ENCODE data around the gene RBCK1. TPM values are rescaled to one million over a fixed set of nuclear protein-coding genes. Genes with fewer than 3 reads are reported as not detected.
A peak's percentile ranks its signal among the peaks of the same experiment; 100 is the strongest.
"Not testable (repeated sequence)": the region's sequence is repeated elsewhere in the genome, so short reads cannot be mapped to it uniquely, and the experiment has no call there.

The RBCK1 gene
- total RNA-seq, 1 donor from 2014 or later, result 44.3 TPM

DNA sequence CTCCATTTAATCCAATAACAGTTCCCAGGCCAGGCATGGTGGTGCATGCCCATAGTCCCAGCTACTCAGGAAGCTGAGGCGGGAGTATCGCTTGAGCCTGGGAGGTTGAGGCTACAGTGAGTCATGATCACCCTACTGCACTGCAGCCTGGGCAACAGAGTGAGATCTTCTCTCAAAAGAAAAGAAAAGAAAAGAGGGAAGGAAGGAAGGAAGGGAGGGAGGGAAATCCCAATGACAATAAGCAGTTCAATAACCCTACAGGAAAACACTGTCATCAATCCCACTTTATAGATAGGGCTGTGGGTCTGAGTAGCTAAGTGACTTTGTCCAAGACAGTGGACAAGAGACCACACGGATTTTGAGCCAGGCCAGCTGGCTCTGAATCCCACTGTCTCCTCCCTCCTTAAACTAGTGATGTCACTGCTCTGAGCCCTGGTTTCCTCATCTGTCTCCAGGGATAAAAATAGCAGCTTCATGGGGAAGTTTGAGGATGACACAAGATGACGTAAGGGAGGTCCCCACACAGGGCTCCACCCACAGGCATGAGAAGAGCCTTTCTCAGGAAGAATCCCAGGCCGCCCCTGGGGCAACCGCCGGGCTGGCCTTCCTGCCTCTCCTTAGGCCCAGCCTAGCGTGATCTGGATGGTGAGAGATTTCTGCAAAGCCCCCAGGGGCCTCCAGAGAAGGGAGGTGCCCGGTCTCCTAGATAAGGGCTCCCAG is 34.8 kb upstream of the RBCK1 start:
- peak; percentile 86 for DNase-seq (ENCODE audit: low spot score)
- intact Hi-C loops (cut with DNase I), result no loop called here

DNA sequence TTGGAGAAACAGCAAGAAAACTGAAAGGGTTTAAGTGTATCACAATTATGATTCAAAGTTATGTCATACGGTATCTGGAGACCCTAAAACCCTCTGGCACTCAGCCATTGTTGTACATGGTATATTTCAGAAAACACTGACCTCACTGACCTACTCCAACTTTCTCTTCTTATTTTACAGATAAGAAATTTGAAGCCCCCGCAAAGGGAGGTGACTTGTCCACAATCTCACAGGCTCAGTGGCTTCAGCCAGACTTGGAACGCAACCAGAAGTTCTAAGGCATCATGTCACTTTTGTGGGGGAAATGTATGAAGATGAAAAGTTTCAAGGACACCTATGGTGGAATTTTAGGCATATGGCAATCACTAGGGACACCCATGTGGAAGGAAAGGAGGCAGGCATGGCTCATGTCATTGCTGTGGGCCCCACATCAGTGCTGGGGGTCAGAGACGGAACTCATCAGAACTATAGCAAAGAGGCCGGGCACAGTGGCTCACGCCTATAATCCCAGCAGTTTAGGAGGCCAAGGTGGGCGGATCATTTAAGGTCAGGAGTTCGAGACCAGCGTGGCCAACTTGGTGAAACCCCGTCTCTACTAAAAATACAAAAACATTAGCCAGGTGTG is 32.7 kb upstream of the RBCK1 start:
- intact Hi-C loops (cut with DNase I), result no loop called here
- DNase-seq (ENCODE audit: low spot score), result no peak

GRCh38 chr20:376089-376488 is 32.0 kb upstream of the RBCK1 start:
- intact Hi-C loops (cut with DNase I), result no loop called here
- DNase-seq (ENCODE audit: low spot score), result no peak

- DNase-seq (ENCODE audit: low spot score), result no peak
- intact Hi-C loops (cut with DNase I), result no loop called here
Observed at GRCh38 chr20:376750-377149, 31.3 kb upstream of the RBCK1 start.

DNA sequence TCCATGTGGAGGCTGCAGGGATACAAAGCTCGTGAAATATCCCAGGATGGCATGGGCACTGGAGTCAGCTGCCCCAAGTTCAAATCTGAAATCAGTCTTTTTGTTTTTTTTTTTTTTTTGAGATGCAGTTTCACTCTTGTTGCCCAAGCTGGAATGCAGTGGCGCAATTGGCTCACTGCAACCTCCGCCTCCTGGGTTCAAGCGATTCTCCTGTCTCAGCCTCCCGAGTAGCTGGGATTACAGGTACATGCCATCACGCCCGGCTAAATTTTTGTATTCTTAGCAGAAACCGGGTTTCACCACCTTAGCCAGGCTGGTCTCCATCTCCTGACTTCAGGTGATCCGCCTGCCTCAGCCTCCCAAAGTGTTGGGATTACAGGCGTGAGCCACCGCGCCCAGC is 30.5 kb upstream of the RBCK1 start:
- intact Hi-C loops (cut with DNase I); DNase-seq (ENCODE audit: low spot score): not testable (repeated sequence)

DNA sequence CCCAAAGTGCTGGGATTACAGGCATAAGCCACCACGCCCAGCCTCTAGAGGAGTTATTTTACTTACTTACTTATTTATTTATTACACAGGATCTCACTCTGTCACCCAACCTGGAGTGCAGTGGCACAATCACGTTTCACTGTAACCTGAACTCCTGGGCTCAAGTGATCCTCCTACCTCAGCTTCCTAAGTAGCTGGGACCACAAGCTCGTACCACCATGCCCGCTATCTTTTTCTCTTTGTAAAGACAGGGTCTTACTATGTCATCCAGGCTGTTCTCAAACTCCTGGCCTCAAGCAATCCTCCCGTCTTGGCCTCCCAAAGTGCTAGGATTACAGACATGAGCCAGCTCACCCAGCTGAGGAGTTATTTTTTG is 29.1 kb upstream of the RBCK1 start:
- intact Hi-C loops (cut with DNase I), result no loop called here
- no peak for DNase-seq (ENCODE audit: low spot score)

- peak; percentile 80 for DNase-seq (ENCODE audit: low spot score)
- intact Hi-C loops (cut with DNase I), result no loop called here
Observed at GRCh38 chr20:380763-381580, 27.1 kb upstream of the RBCK1 start.

DNA sequence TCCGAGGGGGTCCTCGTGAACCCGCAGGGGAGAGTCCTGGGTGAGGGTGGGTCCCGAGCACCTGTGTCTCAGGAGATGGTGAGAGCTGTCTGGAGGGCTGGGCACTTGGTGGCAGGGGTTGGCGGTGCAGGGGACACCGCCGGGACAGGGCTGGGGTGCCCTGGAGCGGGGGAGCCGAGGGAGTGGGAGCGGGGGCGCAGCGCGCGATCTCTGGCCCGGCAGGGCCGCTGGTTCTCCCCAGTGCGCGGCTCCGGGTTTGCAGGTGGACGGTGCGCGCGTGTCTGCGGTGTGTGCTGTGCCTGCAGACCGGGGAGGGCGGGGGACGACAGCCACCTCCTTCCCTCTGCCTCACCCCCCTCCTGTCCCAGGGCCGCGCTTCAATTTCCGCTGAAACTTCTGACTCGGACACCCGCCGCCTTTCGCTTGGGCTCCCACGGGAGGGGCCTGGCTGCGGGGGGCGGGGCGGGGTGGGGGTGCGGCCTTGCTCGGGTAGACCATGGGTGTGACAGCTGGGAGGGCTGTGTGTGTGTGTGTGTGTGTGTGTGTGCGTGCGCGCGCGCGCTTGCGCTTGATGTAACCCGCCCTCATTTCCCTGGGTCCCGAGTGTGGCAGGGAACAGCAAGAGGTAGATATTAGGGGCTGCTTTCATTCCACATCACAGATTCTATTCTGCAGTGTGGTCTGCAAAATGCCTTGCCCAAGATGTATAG is 26.4 kb upstream of the RBCK1 start:
- intact Hi-C loops (cut with DNase I), result no loop called here
- peak; percentile 89 for DNase-seq (ENCODE audit: low spot score)

DNA sequence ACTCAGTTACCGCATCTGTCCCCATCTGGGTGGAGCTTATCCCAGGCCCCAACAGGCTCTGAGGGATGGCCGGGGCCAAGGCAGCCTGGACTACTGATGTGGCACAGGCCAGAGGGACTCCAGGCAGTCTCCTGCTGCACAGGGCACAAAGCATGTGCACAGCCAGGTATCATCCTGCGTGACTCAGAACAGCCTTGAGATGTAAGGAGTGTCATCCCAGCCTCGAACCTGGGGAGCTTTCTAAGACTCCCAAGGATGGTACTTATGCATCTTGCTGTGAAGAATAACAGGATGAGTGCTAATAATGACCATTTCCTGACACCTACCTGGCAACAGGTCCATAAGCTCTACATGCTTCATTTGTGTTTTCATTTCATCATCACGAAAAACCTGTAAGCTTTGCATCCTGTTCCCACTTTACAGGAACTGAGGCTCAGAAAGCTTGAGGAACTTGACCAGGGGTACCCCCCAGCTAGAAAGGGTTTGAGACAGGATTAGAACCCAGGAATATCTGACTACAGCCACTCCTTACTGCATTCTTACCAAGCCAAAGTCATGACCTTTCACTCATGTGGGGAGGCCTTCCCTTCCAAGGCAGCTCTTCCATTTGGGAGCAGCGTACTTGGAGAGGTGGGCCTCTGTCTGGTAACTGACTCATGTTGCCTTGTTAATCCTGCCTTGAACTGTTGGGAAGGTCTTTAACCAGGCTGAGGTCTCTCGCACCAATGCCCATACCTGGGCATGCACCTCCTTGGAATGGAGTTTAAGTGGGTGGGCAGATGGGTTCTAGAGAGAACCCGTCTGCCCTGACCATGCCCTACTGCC is 25.6 kb upstream of the RBCK1 start:
- intact Hi-C loops (cut with DNase I), result no loop called here
- no peak for DNase-seq (ENCODE audit: low spot score)

DNA sequence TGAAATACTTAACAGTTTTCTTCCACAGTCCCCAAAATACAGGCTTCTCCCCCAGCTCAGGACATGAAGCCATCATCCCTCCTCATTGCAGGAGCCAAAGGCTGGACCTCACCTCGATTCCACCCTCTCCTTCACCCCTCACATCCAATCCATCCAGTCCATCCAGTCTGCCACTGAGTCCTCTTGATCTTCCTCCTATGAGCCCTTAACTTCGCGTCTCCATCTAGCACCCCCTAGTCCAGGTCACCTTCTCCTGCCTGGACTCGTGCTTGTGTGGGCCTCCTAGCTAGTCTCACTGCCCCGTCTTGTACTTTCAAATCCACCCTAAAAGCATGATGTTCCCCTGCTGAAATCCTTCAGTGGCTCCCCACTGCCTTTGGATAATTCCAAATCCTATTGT is 24.2 kb upstream of the RBCK1 start:
- no peak for DNase-seq (ENCODE audit: low spot score)
- intact Hi-C loops (cut with DNase I), result no loop called here

GRCh38 chr20:384723-385122 is 23.4 kb upstream of the RBCK1 start:
- DNase-seq (ENCODE audit: low spot score), result no peak
- intact Hi-C loops (cut with DNase I), result no loop called here

GRCh38 chr20:385448-385847 is 22.7 kb upstream of the RBCK1 start:
- intact Hi-C loops (cut with DNase I), result no loop called here
- no peak for DNase-seq (ENCODE audit: low spot score)

DNA sequence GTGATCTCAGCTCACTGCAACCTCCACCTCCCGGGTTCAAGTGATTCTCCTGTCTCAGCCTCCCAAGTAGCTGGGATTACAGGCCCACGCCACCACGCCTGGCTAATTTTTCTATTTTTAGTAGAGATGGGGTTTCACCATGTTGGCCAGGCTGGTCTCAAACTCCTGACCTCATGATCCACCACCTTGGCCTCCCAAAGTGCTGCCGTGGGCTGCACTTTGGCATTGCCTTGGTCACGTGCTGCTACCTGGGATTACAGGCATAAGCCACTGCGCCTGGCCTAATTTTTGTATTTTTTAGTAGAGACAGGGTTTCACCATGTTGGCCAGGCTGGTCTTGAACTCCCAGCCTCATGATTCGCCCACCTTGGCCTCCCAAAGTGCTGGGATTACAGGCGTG is 21.5 kb upstream of the RBCK1 start:
- intact Hi-C loops (cut with DNase I); DNase-seq (ENCODE audit: low spot score): not testable (repeated sequence)

GRCh38 chr20:387520-387919 is 20.6 kb upstream of the RBCK1 start:
- no peak for DNase-seq (ENCODE audit: low spot score)
- intact Hi-C loops (cut with DNase I), result no loop called here

- intact Hi-C loops (cut with DNase I), result no loop called here
- DNase-seq (ENCODE audit: low spot score), result no peak
Observed at GRCh38 chr20:388034-388994, 19.8 kb upstream of the RBCK1 start.

DNA sequence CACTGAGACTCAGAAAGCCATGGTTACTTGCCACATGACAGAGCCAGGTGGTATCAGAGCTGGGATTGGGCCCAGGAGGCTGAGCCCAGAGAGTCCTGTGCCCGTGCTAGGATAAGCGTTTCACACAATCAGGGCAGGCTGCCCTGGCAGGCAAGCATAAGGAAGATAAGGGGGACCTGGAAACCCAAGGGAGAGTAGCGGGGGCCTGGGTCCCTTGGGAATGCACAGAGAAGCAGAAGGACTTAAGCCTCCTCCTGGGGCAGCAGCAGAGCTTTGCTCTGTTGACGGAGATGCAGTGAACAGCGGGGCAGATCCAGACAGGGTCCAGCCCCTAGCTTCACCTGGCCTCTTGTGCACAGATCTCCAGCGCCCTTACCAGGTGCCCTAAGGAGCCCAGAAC is 18.9 kb upstream of the RBCK1 start:
- intact Hi-C loops (cut with DNase I), result no loop called here

DNA sequence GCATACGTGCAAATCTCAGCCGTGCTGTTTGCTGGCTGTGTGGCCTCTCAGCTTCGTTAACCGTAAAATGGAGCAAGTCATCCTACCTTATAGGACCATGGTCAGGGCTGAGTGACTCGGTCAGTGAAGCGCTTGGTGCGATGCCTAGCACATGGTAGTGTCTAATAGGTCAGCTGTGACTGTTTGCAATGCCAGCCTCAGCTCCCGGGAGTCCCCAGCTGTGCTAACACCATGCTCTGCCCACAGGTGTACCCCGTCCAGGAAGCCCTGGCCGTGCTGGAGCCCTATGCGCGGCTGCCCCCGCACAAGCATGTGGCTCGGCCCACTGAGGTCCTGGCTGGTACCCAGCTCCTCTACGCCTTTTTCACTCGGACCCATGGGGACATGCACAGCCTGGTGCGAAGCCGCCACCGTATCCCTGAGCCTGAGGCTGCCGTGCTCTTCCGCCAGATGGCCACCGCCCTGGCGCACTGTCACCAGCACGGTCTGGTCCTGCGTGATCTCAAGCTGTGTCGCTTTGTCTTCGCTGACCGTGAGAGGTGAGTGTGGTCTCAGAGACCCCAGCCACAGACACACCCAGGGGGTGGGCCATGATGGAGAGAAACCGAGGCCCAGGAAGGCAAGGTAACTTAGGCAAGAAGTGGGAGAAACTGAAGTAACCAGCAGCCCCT is 16.9 kb upstream of the RBCK1 start:
- no peak for DNase-seq (ENCODE audit: low spot score)
- intact Hi-C loops (cut with DNase I), result no loop called here

More for the DNA sequence above, 18.9 kb upstream of the RBCK1 start:
- DNase-seq (ENCODE audit: low spot score), result no peak

DNA sequence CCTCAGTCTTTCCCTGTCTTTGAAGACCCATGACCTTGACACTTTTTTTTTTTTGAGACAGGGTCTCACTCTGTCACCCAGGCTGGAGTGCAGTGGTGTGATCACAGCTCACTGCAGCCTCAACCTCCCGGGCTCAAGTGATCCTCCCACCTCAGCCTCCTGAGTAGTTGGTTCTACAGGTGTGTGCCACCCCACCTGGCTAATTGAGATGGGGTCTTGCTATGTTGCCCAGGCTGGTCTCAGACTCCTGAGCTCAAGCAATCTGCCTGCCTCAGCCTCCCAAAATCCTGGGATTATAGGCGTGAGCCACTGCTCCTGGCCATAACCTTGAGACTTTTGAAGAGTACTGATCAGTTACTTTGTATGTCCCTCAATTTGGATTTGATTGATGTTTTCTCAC is 14.8 kb upstream of the RBCK1 start:
- intact Hi-C loops (cut with DNase I); DNase-seq (ENCODE audit: low spot score): not testable (repeated sequence)
